ENCODE measurements around the gene NCOA7.
A peak's percentile ranks its signal among the peaks of the same experiment; 100 is the strongest.
"Not testable (repeated sequence)": the region's sequence is repeated elsewhere in the genome, so short reads cannot be mapped to it uniquely, and the experiment has no call there.

Gene NCOA7

DNA sequence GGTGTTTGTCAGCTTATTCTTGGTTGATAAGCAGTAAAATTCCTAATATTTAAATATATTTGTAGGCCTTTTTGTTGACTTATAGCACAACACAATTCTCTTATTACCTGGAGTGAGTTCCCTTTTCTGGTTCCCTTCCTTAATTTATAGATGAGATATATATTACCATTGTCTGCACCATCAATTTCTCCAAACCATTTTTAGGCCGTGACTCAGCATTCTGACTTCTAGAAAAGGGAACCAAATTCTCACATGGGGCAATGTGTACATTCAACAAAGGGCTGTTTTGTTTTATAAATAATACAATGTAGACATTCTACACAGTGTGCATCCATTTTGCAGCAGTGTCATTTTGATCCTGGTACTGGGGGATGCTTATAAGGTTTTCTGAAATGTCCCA lies 52.8 kb downstream of the NCOA7 start:
- no peak for DNase-seq

- DNase-seq = no peak
Measured at GRCh38 chr6:125844989-125845388, 54.2 kb downstream of the NCOA7 start.

DNA sequence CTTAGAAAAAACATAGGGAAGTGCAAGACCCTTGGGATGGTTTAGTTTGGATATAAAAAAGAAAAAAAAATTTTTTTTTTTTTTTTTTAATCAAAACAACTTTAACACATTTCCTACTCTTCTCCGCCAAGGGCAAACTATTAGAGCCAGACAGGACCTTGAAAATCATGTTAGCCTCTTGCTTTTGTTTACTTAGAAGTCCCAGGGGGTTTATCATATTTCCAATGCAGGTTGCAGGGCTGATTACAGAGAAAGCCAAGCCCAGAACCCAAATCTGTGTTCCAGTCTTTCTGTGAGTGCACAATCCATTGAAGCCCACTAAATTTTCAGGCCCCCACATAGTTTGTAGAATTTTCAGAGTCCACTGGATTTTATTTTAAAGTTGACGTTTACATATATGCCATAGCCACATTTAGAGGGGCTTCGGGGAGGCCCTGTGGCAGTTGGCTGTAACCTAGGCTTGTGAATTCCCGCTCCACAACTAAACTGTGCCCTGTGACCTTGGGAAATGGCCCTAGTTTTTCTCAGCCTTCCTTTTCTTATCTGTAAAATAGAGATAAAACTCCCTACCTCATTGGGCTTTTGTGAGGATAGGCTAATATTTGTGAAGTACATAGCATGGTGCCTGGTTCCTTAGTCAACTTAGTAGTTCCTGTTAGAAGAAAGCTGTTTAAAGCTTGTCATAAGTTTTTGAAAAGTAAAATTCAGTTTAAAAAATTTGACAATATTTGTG lies 55.7 kb downstream of the NCOA7 start:
- DNase-seq = no peak

DNA sequence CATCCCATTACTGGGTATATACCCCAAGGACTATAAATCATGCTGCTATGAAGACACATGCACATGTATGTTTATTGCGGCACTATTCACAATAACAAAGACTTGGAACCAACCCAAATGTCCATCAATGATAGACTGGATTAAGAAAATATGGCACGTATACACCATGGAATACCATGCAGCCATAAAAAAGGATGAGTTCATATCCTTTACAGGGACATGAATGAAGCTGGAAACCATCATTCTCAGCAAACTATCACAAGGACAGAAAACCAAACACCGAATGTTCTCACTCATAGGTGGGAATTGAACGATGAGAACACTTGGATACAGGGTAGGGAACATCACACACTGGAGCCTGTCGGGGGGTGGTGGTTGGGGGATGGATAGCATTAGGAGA lies 57.5 kb downstream of the NCOA7 start:
- not testable (repeated sequence) for DNase-seq

DNA sequence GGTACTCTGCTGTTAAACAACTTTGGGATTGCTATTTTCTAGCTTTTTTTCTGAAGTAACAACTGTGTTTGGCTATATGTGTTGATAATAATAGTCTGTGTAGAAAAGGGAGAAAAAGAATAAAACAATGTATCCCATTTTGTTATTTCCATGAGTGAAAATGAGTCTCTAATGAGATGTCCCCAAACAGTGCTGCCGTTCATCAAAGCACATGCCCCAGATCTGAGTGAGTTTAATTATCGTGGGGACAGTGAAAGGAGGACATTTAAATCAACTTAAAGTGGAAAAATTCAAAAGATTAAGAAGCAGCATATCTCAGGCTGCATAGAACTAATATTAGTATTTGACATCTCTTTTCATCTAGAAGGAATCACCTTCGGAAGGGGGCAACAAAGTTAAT lies 59.6 kb downstream of the NCOA7 start:
- no peak for DNase-seq

GRCh38 chr6:125852587-125852986 lies 61.8 kb downstream of the NCOA7 start:
- DNase-seq = no peak

DNA sequence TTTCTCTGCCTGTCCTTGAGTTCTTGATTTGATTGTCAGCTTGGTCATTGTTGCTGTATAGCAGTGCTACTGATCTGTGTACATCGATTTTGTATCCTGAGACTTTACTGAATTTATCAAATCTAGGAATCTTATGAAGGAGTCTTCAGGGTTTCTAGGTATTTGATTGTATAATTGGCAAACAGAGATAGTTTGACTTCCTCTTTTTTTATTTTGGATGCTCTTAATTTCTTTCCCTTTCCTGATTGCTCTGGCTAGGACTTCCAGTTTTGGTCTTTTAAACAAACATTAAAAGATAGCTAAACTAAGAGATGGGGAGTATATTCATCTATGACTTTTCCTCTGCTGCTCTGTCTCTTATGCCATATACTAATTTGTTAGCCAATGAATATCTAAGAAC lies 62.4 kb downstream of the NCOA7 start:
- DNase-seq = no peak

DNA sequence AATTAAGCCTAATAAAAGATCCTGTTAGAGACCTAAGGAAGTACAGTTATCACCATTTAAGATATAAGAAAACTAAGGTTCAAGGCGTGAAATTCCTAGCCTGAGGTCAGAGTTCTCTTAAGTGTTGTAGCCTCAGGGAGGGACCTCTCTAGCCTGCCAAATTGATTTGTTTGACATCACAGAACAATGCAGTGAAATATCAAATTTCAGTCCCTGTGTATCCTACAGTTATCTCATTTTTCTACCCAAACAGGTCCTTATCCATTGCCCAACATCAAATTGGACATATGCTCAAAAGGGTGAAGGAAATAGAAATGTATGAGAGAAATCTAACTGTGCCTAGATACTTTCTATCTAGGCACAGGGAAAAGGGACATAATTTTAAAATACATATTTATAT lies 63.0 kb downstream of the NCOA7 start:
- no peak for DNase-seq

DNA sequence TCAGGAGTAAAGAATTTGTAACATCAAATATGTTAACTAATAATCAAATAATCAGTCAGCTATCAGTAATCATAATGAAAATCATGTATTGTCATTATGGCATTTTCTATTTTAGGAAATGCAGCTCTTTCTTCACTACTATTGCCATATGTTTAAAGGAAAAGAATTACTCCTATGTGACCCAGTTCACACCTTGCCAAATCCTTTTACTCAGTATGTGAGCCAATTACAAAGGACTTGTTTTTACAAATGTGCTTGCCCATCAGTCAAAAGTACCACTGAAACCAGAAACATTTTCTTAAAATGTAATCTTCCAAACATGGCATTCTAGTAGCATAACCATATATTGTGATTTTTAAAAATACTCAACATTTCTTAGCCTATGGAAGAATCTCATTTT lies 63.6 kb downstream of the NCOA7 start:
- no peak for DNase-seq

DNA sequence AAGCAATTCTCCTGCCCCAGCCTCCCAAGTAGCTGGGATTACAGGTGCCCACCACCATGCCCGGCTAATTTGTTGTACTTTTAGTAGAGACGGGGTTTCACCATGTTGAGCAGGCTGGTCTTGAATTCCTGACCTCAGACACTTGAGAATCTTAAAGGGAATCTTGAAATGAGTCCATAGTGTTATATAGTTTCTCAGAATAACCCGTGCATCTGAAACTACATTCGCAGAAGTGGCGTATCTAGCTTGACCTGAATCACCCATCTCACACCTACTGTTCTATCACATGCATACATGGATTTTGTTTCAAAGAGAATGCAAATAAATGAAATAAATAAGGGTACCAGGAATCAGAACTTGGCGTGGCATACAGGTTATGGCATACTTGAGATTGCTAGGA lies 65.0 kb downstream of the NCOA7 start:
- no peak for DNase-seq

DNA sequence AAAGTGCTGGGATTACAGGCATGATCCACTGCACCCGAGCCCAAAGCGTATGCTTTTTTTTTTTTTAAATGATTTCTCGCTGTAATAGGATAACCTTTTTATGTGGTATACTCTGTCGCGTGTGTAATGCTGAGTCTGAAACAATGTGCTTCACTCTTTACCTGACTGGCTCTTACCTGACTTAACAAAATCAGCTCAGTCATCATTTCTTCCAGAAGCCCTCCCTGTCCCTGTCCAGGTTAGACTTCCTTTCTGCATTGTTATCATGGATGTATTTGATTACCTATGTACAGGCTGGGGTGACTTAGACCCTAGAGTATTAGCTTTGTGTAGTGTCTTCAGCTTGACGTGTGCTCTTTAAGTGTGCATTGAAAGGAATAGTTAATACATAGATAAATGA lies 67.1 kb downstream of the NCOA7 start:
- DNase-seq = no peak

DNA sequence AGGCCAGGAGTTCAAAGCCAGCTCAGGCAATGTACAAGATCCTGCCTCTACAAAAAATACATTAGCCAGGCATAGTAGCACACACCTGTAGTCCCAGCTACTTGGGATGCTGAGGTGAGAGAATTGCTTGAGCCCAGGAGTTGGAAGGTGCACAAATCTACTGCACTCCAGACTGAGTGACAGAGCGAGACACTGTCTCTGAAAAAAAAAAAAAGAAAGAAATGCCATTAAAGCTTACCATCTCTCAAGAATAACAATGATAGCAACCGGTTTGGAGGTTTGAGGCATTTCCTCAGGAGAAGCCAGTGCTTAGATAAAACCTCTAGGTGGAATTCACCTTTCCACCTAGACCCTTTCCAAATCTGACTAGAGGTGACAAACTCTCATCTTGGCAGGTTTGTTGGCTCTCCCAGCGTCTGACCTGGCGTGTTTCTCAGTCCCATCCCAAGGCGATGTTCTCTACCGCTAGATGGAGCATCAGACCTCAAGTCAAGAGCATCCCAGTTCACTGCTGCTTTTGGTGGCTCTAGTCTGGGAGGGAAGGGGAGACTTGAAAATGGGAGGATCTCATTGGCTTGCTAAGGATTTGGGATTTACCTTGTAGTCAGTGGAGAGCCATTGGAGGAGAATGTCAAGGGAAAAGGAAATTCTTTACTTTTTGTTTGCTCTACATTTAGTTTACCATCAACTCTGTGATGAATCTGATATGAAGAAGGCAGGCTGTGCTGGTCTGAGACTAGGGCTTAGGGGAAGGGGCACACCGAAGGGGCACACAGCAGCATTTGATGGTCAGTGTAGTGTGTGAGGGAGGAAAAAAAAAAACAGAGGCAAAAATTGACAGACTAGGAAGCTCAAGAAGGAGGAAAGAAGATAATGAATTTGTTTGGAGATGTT lies 67.9 kb downstream of the NCOA7 start:
- peak; percentile 68 for DNase-seq

DNA sequence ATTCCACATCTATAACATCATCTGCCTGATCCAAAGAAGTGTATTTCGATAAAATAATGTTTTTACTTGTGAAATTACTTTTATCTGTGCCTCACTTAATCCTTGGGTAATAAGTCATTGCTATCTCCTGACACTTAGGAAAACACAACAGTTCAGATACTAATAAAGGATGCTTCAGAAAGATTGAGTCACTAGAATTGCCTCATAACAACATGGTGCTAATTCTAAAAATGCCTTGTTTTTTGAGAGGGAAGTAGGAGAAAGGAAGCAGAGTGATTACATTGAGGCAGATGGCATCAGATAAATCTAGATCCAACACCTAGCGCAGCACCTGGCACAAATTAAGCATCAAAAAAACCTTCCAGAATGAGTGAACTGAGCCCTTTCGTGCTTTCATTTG lies 69.0 kb downstream of the NCOA7 start:
- DNase-seq = peak; percentile 26

DNA sequence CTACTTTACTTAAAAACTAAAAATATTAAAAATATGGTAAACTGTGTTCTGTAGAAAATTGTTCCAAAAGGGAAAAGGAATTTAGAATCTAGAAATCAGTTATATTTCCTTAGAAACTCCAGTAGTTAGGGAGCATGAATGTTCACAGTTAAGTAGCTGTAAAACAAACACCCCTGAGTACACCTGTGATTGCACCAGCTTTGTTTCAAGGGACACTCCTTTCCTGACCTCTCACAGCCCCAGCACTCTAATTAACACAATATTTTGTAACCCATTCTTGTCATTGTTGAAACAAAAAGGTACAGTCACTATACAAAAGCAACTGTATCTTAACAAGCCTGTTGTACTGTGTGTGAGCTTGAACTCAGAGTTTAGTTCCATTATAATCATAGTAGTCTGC lies 72.3 kb downstream of the NCOA7 start:
- DNase-seq = no peak

GRCh38 chr6:125865015-125865414 lies 74.3 kb downstream of the NCOA7 start:
- DNase-seq = no peak

DNA sequence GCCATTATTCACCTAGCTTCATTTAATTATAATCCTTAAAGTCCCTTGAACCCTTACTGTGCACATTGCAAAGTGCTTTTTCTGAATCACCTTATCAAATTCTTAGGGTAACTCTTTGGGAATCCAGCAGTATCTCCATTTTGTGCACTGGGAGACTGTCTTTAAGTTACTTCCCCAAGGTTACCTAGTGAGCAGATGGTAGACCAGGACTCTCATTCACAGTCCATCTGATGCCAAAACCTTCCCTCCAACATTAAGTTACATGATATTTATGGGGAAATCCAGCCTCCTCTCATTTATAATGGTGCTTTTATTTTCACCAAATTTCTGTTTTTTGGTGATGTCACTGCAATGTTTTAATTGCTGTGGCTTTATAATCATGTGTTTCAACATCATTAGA lies 75.7 kb downstream of the NCOA7 start:
- DNase-seq = no peak

- peak; percentile 72 for DNase-seq
Measured at GRCh38 chr6:125867483-125867942, 76.8 kb downstream of the NCOA7 start.

DNA sequence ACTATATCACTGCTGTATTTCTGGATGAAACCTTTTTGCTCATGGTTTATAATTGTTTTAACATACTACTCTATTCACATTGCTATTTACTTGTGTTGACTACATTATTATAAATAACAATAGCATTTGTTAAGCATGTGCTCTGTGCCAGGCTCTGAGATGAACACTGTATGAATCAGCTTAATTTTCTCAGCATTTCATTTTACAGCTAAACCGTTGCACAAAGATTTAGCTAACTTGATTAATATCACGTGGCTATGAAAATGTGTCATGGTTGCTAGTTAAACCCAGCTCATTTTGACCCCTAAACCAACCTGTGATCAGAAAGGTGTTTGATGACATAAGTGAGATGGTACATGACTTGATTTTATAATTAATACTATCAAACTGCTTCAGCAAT lies 77.5 kb downstream of the NCOA7 start:
- peak; percentile 60 for DNase-seq

GRCh38 chr6:125868678-125869395 lies 78.1 kb downstream of the NCOA7 start:
- DNase-seq = no peak

DNA sequence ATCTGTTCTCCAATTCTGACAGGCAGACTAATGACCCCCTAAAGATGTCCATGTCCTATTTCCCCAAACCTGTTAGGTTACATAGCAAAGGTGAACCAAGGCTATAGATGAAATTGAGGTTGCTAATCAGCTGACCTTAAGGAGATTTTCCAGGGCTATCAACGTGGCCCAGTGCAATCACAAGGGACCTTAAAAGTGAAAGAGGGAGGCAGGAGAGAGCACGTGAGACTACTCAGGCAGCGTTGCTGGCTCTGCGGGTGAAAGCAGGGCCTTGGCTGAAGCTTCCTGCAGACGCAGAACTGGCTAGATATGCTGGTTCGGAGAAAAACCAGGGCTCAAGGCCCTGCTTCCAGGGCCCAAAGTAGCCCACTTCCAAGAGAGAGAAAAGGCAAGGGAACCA lies 78.7 kb downstream of the NCOA7 start:
- DNase-seq = no peak

DNA sequence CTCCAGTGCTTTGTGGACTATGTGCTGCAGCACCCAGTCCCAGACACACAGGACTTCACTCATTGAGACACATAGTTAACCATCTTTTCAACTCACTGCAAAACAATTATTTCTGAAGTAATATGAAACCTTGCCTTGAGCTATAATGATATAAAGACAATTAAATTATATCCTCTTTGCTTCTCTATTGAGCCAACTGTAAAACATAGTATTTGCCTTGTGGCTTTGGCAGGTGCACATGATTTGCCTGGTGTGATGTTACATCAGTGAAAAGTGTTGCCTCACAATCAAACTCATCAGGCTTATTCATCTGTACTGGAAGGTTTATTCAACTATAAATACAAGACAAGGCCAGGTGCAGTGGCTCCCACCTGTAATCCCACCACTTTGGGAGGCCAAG lies 80.6 kb downstream of the NCOA7 start:
- no peak for DNase-seq

- DNase-seq = no peak
Measured at GRCh38 chr6:125872259-125872921, 81.6 kb downstream of the NCOA7 start.

DNA sequence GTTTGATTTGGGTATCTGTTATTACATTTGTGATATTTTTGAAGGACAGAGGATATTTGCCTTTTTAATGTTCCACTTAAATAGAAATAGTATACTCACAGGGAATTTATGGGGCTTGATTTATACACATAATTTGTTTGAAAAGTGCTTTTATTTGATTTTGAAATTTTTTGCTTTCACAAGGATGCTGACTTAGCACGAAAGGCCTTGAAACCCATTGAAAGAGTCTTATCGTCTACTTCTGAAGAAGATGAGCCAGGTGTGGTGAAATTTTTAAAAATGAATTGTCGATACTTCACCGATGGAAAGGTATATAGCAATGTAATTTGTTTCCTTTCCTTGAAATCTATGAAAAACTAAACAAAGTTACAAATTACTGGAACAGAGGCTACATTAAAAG lies 91.5 kb downstream of the NCOA7 start:
- DNase-seq = no peak
